GM10847 (cell line): ENCODE measurements around the gene KRTAP20-1.

Experiments used
- POLR2A ChIP-seq: IDR thresholded peaks from 2 replicates; pipeline ENCODE4 v1.6.1; 2011; ENCODE audit not compliant: insufficient read length; ENCODE audit errors: extremely low read depth

Gene KRTAP20-1

DNA sequence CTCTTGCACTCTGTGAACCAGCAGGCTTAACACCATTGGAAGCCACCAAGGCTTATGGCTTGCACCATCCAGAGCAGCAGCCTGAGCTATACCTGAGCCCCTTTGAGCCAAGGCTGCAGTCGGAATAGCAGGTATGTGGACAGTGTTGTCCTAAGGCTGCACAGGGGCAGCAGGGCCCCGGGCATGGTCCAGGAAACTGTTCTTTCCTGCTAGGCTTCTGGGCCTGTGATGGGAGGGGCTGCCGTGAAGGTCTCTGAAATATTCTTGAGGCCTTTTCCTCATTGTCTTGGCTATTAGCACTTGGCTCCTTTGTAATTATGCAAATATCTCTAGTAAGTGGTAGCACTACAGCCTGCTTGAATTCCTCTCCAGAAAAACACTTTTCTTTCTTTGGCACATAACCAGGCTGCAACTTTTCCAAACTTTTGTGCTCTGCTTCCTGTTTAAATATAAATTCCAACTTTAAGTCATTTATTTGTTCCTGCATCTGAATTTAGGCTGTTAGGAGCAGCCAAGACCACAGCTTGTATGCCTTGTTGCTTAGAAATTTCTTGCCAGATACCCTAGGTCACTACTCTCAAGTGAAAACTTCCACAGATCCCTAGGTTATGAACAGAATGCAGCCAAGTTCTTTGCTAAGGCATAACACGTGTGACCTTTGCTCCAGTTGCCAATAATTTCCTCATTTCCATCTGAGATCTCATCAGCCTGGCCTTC lies 9.4 kb downstream of the KRTAP20-1 start:
- no peak for TF ChIP-seq POLR2A

GRCh38 chr21:30628109-30628508 lies 11.9 kb downstream of the KRTAP20-1 start:
- no peak for TF ChIP-seq POLR2A

GRCh38 chr21:30629200-30629599 lies 13.0 kb downstream of the KRTAP20-1 start:
- TF ChIP-seq POLR2A = no peak

DNA sequence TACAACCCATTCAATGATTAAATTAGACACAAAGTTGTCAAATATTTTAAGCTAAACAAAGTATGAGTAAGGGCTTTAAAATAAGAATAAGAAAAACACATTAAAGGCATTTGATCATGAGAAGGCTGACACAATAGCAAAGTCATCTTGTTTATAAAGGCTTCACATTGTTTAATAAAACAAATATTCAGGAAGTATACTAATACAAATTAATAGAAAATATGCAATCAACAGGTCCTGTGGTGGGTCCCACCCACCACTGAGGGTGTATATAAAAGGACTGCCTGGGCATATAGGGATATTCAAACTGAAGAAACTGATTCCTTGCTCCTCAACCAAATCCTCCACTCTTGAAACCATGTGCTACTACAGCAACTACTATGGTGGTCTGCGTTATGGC lies 18.7 kb downstream of the KRTAP20-1 start, which contains the start of gene KRTAP20-2:
Gene KRTAP20-2, plus strand, starts transcription at position 301 of the 400 bp plus-strand sequence. Its CDS starts 58 bp downstream, at position 359.
- no peak for TF ChIP-seq POLR2A

DNA sequence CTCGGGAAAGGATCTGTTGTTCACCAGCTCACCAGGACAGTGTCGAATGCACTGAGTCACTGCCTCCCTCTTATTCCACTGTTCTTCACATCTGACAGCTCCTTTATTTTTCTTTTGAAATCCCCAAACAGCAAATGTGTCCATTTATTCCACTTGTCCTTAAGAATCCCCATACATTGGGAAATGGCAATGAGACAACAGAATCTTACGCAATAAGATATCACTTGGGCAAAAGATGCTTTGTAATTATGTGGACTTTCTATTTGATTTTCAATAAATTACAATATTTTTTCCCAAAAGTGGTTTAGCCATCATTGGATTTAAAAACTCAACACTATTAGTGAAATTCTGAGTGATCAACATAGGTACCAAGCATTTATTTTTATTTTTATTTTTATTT lies 22.5 kb downstream of the KRTAP20-1 start:
- TF ChIP-seq POLR2A = no peak

DNA sequence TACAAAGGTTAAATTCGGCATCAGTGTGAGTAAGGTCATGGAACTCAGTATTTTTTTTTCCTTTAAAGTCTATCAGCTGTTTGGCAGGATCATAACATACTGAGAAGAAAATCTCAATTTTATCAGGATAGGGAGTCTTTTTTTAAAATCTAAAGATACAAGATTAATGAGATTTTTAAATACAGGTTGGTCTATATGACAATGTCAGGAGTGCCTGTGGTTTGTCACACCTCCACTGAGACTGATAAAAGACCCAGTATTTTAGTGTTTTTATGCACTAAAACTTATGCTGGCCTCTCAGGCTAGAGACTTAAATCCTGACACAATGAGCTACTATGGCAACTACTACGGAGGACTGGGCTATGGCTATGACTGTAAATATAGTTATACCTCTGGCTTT lies 26.3 kb downstream of the KRTAP20-1 start, which contains the start of gene KRTAP20-3:
Gene KRTAP20-3, plus strand, starts transcription at position 301 of the 400 bp plus-strand sequence.
- no peak for TF ChIP-seq POLR2A

GRCh38 chr21:30646904-30647414 lies 30.7 kb downstream of the KRTAP20-1 start:
- no peak for TF ChIP-seq POLR2A

DNA sequence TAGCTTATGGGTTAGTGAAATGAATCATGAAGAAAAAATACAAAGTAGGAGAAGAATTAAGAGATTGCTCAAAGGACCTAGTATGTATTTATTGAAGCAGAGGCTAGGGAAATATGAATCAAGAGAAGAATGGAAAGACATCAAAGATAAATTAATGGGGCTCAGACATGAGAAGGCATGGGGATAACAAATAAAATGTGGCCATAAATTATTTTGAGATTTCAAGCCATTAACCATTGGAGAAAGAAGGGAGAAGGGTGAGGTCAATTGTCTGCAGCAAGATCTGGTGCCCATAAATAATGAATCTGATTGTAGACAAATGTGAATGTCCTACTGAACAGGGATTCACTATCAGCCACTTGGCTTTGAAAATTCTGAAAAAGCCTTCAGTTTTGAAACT lies 36.7 kb downstream of the KRTAP20-1 start:
- TF ChIP-seq POLR2A = no peak
